GM19395 (cell line): ENCODE data around the gene FTO.

ENCODE experiments used
- ATAC-seq: cut with Tn5 transposase; IDR thresholded peaks from one replicate; pipeline ENCODE4 v1.9.1; 2021; ENCODE audit warnings: mild to moderate bottlenecking, moderate library complexity; ENCODE audit not compliant: unreplicated experiment

FTO gene

GRCh38 chr16:53955221-53955875, 251.4 kb downstream of the FTO start:
- ATAC-seq: no peak

GRCh38 chr16:53958341-53958880, 254.5 kb downstream of the FTO start:
- ATAC-seq: no peak

GRCh38 chr16:53960050-53960812, 256.3 kb downstream of the FTO start:
- no peak for ATAC-seq

- no peak for ATAC-seq
These were observed 257.1 kb downstream of the FTO start for GRCh38 chr16:53960954-53961616.

- no peak for ATAC-seq
These were observed 258.1 kb downstream of the FTO start for GRCh38 chr16:53962041-53962440.

GRCh38 chr16:53964145-53964790, 260.3 kb downstream of the FTO start:
- no peak for ATAC-seq

GRCh38 chr16:53966821-53967571, 263.0 kb downstream of the FTO start:
- ATAC-seq: no peak

GRCh38 chr16:53967572-53967971, 263.6 kb downstream of the FTO start:
- ATAC-seq: no peak

- ATAC-seq: no peak
These were observed 264.5 kb downstream of the FTO start for GRCh38 chr16:53968454-53968853.

- no peak for ATAC-seq
These were observed 264.9 kb downstream of the FTO start for GRCh38 chr16:53968896-53969295.

- no peak for ATAC-seq
These were observed 267.7 kb downstream of the FTO start for GRCh38 chr16:53971616-53972015.

- ATAC-seq: no peak
These were observed 269.1 kb downstream of the FTO start for GRCh38 chr16:53973021-53973420.

GRCh38 chr16:53974484-53975080, 270.6 kb downstream of the FTO start:
- no peak for ATAC-seq

- no peak for ATAC-seq
These were observed 276.7 kb downstream of the FTO start for GRCh38 chr16:53980675-53981074.

- ATAC-seq: no peak
These were observed 278.7 kb downstream of the FTO start for GRCh38 chr16:53982631-53983042.

GRCh38 chr16:53984936-53985335, 281.0 kb downstream of the FTO start:
- ATAC-seq: no peak

GRCh38 chr16:53985861-53986260, 281.9 kb downstream of the FTO start:
- no peak for ATAC-seq

GRCh38 chr16:53986793-53987192, 282.8 kb downstream of the FTO start:
- no peak for ATAC-seq

GRCh38 chr16:53988136-53988535, 284.2 kb downstream of the FTO start:
- no peak for ATAC-seq

- ATAC-seq: no peak
These were observed 285.6 kb downstream of the FTO start for GRCh38 chr16:53989597-53989996.
